Measurements from ENCODE around the gene NPR1.

Gene NPR1

GRCh38 chr1:153688276-153688675 lies 9.8 kb downstream of the NPR1 start:
- Histone ChIP-seq H3K4me1 (peaks cover 16 to 50% (median 42%) of the 10 kb centered on the region in 10 experiments), H3K9me3 (replicated peaks in 1 of 11) (no peaks in the 10 kb centered on the region), H3K4me3 (no peak overlapping the region), H3K27ac (peak overlapping the region in 6 of 11 experiments; percentile 9 to 48 (median 28); a peak in 8 of 22 replicates), H3K27me3 (0 out of 22 replicates have a peak, but pooled peaks cover 0 to 2% (median 0%) of the 10 kb centered on the region in 11 experiments), H4K20me1 (no peaks in the 10 kb centered on the region), H3K4me2 (peak overlapping the region; percentile 69 to 95 (median 83)), H3K36me3 (no peaks in the 10 kb centered on the region), H3K9ac (peak overlapping the region in 1 of 11 experiments; percentile 8; a peak in 1 of 22 replicates)
- TF ChIP-seq Cebpa-rat (IDR thresholded peaks at IDR 0.05), result no peak

DNA sequence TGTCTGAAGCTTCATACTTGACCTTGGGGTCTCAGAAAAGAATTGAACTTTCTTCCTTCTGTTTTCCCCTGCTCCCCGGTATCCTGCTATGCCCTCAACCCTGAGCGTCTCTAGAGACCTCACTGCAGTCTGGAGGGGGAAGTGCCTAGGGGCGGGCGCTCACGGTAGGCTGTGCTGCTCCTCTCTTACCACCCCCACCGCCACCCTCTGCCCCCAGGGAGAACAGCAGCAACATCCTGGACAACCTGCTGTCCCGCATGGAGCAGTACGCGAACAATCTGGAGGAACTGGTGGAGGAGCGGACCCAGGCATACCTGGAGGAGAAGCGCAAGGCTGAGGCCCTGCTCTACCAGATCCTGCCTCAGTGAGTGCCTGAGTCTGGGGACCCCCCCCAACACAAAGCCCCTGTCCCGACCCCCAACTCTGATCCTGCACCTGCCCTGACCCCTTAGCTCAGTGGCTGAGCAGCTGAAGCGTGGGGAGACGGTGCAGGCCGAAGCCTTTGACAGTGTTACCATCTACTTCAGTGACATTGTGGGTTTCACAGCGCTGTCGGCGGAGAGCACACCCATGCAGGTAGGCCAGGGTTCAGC lies 10.3 kb downstream of the NPR1 start:
- H3K27ac ChIP-seq, result peak overlapping the region in 5 of 11 experiments; percentile 20 to 48 (median 30); a peak in 2 of 22 replicates
- peak overlapping the region in 2 of 11 experiments; percentile 8 to 32; a peak in 1 of 22 replicates for H3K9ac ChIP-seq
- H4K20me1 ChIP-seq, result no peaks in the 10 kb centered on the region
- no peak for TF ChIP-seq Cebpa-rat (IDR thresholded peaks at IDR 0.05)
- H3K4me1 ChIP-seq, result peaks cover 16 to 48% (median 42%) of the 10 kb centered on the region in 10 experiments
- no peaks in the 10 kb centered on the region for H3K9me3 ChIP-seq (replicated peaks in 1 of 11)
- peak overlapping the region; percentile 69 to 95 (median 83) for H3K4me2 ChIP-seq
- no peaks in the 10 kb centered on the region for H3K36me3 ChIP-seq
- no peak overlapping the region; a peak in 1 of 20 replicates for H3K4me3 ChIP-seq
- no peaks in the 10 kb centered on the region for H3K27me3 ChIP-seq

DNA sequence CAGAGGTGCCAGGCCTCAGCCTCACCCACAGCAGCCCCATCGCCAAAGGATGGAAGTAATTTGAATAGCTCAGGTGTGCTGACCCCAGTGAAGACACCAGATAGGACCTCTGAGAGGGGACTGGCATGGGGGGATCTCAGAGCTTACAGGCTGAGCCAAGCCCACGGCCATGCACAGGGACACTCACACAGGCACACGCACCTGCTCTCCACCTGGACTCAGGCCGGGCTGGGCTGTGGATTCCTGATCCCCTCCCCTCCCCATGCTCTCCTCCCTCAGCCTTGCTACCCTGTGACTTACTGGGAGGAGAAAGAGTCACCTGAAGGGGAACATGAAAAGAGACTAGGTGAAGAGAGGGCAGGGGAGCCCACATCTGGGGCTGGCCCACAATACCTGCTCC lies 15.0 kb downstream of the NPR1 start:
- H3K36me3 ChIP-seq, result no peaks in the 10 kb centered on the region
- H3K9ac ChIP-seq, result no peak overlapping the region
- H4K20me1 ChIP-seq, result no peaks in the 10 kb centered on the region
- H3K4me3 ChIP-seq, result no peak overlapping the region
- H3K9me3 ChIP-seq (replicated peaks in 1 of 11), result no peaks in the 10 kb centered on the region
- peaks cover 17 to 45% (median 43%) of the 10 kb centered on the region in 10 experiments for H3K4me1 ChIP-seq
- H3K4me2 ChIP-seq, result no peak overlapping the region
- 0 out of 22 replicates have a peak, but pooled peaks cover 0 to 5% (median 0%) of the 10 kb centered on the region in 11 experiments for H3K27me3 ChIP-seq
- no peak for TF ChIP-seq Cebpa-rat (IDR thresholded peaks at IDR 0.05)
- no peak overlapping the region for H3K27ac ChIP-seq

- H4K20me1 ChIP-seq, result no peaks in the 10 kb centered on the region
- no peak for TF ChIP-seq Cebpa-rat (IDR thresholded peaks at IDR 0.05)
- H3K27me3 ChIP-seq, result 0 out of 22 replicates have a peak, but pooled peaks cover 0 to 5% (median 0%) of the 10 kb centered on the region in 11 experiments
- H3K36me3 ChIP-seq, result no peaks in the 10 kb centered on the region
- peaks cover 12 to 20% (median 19%) of the 10 kb centered on the region in 10 experiments for H3K4me1 ChIP-seq
- no peak overlapping the region for H3K9ac ChIP-seq
- no peak overlapping the region for H3K4me2 ChIP-seq
- H3K9me3 ChIP-seq (replicated peaks in 1 of 11), result no peaks in the 10 kb centered on the region
- no peak overlapping the region for H3K27ac ChIP-seq
- no peak overlapping the region for H3K4me3 ChIP-seq
Observed at GRCh38 chr1:153696741-153697140, 18.3 kb downstream of the NPR1 start.

GRCh38 chr1:153697191-153698019 lies 18.9 kb downstream of the NPR1 start:
- Histone ChIP-seq H3K4me2 (peak overlapping the region; percentile 27 to 74 (median 62)), H4K20me1 (no peaks in the 10 kb centered on the region), H3K36me3 (no peaks in the 10 kb centered on the region), H3K4me3 (no peak overlapping the region), H3K9me3 (replicated peaks in 1 of 11) (no peaks in the 10 kb centered on the region), H3K4me1 (peaks cover 12 to 26% (median 18%) of the 10 kb centered on the region in 10 experiments), H3K27ac (peak overlapping the region in 10 of 11 experiments; percentile 0 to 68 (median 43); a peak in 18 of 22 replicates), H3K27me3 (0 out of 22 replicates have a peak, but pooled peaks cover 0 to 5% (median 0%) of the 10 kb centered on the region in 11 experiments), H3K9ac (peak overlapping the region in 9 of 11 experiments; percentile 4 to 59 (median 44); a peak in 9 of 22 replicates)
- TF ChIP-seq Cebpa-rat (IDR thresholded peaks at IDR 0.05), result no peak

- H4K20me1 ChIP-seq, result no peaks in the 10 kb centered on the region
- peak overlapping the region in 3 of 10 experiments; percentile 1 to 38 (median 28); a peak in 3 of 20 replicates for H3K4me3 ChIP-seq
- peaks cover 12 to 27% (median 18%) of the 10 kb centered on the region in 10 experiments for H3K4me1 ChIP-seq
- TF ChIP-seq Cebpa-rat (IDR thresholded peaks at IDR 0.05), result no peak
- H3K27ac ChIP-seq, result peak overlapping the region in 10 of 11 experiments; percentile 0 to 68 (median 43); a peak in 18 of 22 replicates
- H3K9me3 ChIP-seq (replicated peaks in 1 of 11), result no peaks in the 10 kb centered on the region
- H3K36me3 ChIP-seq, result no peaks in the 10 kb centered on the region
- H3K9ac ChIP-seq, result peak overlapping the region; percentile 4 to 59 (median 29); a peak in 12 of 22 replicates
- peak overlapping the region; percentile 27 to 74 (median 62) for H3K4me2 ChIP-seq
- H3K27me3 ChIP-seq, result 0 out of 22 replicates have a peak, but pooled peaks cover 0 to 5% (median 0%) of the 10 kb centered on the region in 11 experiments
Observed at GRCh38 chr1:153698020-153698922, 19.8 kb downstream of the NPR1 start.

- Histone ChIP-seq H3K4me3 (no peak overlapping the region), H3K27me3 (0 out of 22 replicates have a peak, but pooled peaks cover 0 to 5% (median 0%) of the 10 kb centered on the region in 11 experiments), H3K27ac (no peak overlapping the region), H3K4me2 (peak overlapping the region in 6 of 11 experiments; percentile 27 to 72 (median 64); a peak in 6 of 22 replicates), H3K36me3 (no peaks in the 10 kb centered on the region), H3K9me3 (replicated peaks in 1 of 11) (no peaks in the 10 kb centered on the region), H4K20me1 (no peaks in the 10 kb centered on the region), H3K9ac (no peak overlapping the region), H3K4me1 (peaks cover 12 to 27% (median 18%) of the 10 kb centered on the region in 10 experiments)
- no peak for TF ChIP-seq Cebpa-rat (IDR thresholded peaks at IDR 0.05)
Observed at GRCh38 chr1:153698923-153699714, 20.6 kb downstream of the NPR1 start.

Measured in BLaER1 treated with 17β-estradiol and CSF1 and Interleukin-3, amounts not matched to agents 10 nM and 100 nM (cell line).